DND-41 (cell line): Measurements from ENCODE around the gene CYP2J2.

Source experiments
- CTCF ChIP-seq: IDR thresholded peaks from 2 replicates; pipeline ENCODE4 v1.5.1; 2012; ENCODE audit warnings: borderline replicate concordance, low read length, moderate library complexity, mild to moderate bottlenecking; ENCODE audit not compliant: poor library complexity, severe bottlenecking; ENCODE audit errors: extremely low read depth
- EZH2 ChIP-seq: IDR thresholded peaks from 3 replicates; pipeline ENCODE4 v1.6.1; 2012; ENCODE audit warnings: borderline replicate concordance, low read depth, mild to moderate bottlenecking, moderate library complexity, low read length, inconsistent platforms; ENCODE audit not compliant: severe bottlenecking

- TF ChIP-seq EZH2 = no peak
- TF ChIP-seq CTCF = no peak
Measured at GRCh38 chr1:59898927-59899326, 27.6 kb downstream of the CYP2J2 start.
